AG09309 (cell line): Measurements from ENCODE around the gene DENND10.
"Not testable (repeated sequence)": the region's sequence is repeated elsewhere in the genome, so short reads cannot be mapped to it uniquely, and the experiment has no call there.

Experiments used
- DNase-seq: peaks from one replicate; pipeline ENCODE4 v3.0.0-alpha.2; 2010; ENCODE audit warnings: low read depth
- H3K4me3 ChIP-seq: 2 replicates; pipeline ENCODE4 v1.5.1; 2011; ENCODE audit warnings: mild to moderate bottlenecking, low read depth, low read length, moderate library complexity; ENCODE audit not compliant: control insufficient read depth
- TF ChIP-seq, protein P1 (sequence below): IDR thresholded peaks from 2 replicates; pipeline ENCODE4 v1.5.1; 2011; ENCODE audit warnings: mild to moderate bottlenecking, low read depth, low read length, inconsistent platforms; ENCODE audit not compliant: insufficient read depth, control insufficient read depth; ENCODE audit errors: missing control alignments

DENND10 gene

DNA sequence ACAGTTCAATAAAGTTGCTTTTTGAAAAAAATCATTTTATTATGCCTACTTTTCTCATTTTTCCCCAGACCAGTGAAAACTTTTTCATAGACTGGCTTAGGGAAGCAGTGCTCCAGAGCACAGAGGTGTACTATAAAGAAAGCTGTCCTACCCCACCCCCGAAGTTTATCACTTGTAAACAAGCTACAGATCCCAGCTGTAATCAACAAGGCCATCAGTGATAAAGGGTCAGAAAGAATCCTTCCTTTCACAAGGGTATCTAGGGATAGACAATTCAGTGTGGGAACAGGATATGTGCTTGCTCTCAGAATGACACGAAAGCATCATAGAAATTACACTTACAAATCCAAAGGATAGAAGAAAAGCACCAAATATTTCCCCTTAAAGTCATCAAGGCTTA is 70.2 kb downstream of the DENND10 start:
- no peak for DNase-seq
- TF ChIP-seq, protein P1, sequence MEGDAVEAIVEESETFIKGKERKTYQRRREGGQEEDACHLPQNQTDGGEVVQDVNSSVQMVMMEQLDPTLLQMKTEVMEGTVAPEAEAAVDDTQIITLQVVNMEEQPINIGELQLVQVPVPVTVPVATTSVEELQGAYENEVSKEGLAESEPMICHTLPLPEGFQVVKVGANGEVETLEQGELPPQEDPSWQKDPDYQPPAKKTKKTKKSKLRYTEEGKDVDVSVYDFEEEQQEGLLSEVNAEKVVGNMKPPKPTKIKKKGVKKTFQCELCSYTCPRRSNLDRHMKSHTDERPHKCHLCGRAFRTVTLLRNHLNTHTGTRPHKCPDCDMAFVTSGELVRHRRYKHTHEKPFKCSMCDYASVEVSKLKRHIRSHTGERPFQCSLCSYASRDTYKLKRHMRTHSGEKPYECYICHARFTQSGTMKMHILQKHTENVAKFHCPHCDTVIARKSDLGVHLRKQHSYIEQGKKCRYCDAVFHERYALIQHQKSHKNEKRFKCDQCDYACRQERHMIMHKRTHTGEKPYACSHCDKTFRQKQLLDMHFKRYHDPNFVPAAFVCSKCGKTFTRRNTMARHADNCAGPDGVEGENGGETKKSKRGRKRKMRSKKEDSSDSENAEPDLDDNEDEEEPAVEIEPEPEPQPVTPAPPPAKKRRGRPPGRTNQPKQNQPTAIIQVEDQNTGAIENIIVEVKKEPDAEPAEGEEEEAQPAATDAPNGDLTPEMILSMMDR: no peak
- no peak overlapping the region for H3K4me3 ChIP-seq

DNA sequence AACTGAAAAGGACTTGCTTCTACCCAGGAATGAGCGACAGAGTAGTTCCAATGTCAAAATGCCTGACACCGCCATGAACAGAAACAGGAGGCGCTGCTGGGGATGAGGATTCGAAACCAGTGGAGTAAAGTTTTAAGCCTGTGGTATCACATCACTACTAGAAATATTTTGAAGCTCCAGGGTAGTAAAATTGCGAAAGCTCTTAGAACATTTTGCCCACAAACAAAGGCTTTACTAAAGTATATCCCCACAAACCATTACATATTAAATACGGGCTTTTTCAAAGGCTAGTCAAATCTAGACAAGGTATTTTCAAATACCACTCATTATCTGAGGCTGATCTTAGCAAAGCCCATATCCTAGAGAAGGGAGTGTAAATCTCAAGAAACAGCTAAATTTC is 72.3 kb downstream of the DENND10 start:
- no peak overlapping the region for H3K4me3 ChIP-seq
- TF ChIP-seq, protein P1: no peak
- DNase-seq: no peak

DNA sequence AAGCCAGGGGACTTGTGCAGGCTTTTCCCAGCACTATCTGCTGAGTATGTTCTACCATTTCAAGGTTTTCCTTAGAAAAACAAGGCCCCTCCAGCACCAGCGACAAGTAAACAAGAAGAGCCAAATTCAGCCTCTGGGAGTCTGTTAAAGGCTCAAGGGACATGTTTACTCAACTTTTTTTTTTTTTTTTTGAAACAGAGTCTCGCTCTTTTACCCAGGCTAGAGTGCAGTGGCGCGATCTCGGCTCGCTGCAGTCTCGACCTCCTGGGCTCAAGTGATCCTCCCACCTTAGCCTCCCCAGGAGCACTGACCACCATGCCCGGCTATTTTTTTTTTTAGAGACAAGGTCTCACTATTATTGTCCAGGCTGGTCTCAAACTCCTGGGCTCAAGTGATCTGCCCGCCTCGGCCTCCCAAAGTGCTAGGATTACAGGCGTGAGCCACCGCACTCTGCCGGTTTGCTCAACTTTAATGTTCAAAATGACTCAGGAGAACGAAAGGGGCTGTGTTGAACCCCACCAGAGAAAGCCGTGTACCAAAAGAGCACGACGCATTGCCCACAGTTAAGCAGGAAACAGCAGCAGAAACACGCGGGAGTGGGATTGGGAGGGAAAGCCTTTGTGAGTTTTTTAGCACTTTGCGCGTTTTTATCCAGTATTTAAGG is 73.9 kb downstream of the DENND10 start:
- TF ChIP-seq, protein P1: no peak
- DNase-seq: no peak
- peak overlapping the region; percentile 98 for H3K4me3 ChIP-seq

DNA sequence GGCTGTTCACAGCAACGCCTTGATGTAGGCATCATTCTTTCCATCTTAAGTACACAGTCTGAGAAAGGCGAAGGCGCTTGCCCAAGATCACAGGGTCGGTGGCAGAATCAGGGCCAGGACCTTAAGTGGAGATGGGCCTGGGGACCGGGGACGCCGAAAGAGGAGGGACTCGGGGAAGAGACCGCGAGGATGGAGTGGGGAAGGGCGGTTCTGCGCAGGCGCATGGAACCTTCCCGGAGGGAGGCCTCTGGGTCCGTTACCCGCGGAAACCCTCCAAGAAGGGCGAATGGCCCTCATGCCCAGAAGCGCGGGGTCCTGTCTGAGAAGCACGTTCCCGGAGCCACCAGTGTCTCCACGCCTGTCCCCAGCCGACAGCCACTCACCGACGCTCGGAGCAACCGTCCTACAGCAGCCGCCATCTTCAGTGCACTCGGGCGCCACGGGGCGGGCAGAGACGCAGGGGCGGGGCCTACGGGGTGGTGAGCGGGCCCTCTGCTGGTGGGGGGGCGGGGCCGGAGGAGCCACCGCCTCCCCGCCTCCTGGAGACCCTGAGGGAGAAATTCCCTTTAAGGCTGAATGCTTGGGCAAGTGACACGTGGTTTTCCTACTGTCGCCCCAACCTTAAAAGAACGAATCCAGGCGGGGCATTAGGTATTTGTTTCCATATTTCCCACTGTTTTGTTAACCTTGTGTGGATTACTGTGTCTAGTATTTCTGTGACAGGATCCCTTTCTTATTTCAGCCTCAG is 74.6 kb downstream of the DENND10 start, which contains the start of gene PRDX3:
PRDX3 (minus strand) TSS at position 441 of the 748 bp plus-strand sequence; CDS start at position 419, 22 bp downstream.
- TF ChIP-seq, protein P1: peak; percentile 17
- peak within 1 kb of the TSS; percentile 98 for H3K4me3 ChIP-seq
- no peak for DNase-seq

DNA sequence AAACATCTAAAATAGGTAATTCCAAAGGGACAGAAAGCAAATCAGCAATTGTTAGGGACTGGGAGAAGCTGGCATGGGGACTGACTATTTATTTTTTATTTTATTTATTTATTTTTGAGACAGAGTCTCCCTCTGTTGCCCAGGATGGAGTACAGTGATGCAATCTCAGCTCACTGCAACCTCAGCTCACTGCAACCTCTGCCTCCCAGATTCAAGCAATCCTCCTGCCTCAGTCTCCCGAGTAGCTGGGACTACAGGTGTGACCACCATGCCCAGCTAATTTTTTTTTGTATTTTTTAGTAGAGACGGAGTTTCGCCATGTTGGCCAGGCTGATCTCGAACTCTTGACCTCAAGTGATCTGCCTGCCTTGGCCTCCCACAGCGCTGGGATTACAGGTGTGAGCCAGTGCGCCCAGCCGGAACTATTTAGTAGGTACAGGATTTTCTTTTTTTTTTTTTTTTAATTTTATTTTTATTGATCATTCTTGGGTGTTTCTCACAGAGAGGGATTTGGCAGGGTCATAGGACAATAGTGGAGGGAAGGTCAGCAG is 77.0 kb downstream of the DENND10 start:
- DNase-seq: not testable (repeated sequence)

DNA sequence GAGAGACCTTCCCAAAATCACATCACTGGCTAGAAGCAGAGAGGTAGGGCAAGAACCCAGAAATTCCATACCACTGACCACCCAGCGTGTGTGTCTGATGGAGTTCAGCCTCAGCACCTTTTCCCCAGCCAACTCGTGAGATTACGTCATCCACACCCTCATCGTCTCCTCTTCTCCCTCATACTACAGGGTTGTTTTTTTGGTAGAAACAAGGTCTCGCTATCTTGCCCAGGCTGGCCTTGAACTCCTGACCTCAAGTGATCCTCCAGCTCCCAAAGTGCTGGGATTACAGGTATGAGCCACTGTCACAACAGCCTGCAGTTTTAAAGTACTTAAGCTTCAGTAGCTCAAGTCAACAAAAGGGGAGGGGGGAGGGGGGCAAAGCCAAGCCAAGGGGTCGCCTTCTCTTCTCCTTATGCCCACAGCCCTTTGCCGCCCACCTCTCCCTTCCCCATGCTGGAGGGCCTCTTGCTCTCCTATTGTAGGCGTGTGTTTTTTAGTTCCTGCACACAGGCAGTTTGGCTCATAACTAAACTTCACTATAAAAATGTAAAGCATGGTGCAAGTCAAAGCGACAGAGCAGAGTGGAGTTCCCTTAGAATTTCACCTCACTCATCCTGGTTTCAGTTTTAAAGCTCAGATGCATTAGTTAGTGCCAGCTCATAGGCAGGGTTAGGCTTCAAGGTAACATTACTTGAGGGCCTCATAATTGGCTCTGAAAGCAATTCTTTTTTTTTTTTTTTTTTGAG is 79.9 kb downstream of the DENND10 start:
- no peak for DNase-seq
- TF ChIP-seq, protein P1: no peak
- H3K4me3 ChIP-seq: no peak overlapping the region

More for the DNA sequence above, 77.0 kb downstream of the DENND10 start:
- not testable (repeated sequence) for H3K4me3 ChIP-seq
